Liver (tissue), 9 donors: ENCODE results near the gene TSKU. TPM values are rescaled to one million over a fixed set of nuclear protein-coding genes. Genes with fewer than 3 reads are reported as not detected.

Experiments
- DNase-seq: peaks from one replicate; pipeline ENCODE4 v3.0.0-alpha.2; 2017; ENCODE audit warnings: low spot score
- H3K27ac ChIP-seq, 2 donors: one replicate each; pipeline ENCODE4 v1.7.0; 2013; ENCODE audit warnings: inconsistent platforms in 2 of 2, low read length in 2 of 2, control low read depth in 1 of 2, low read depth in 1 of 2, mild to moderate bottlenecking in 1 of 2
- H3K27me3 ChIP-seq, 4 donors: one replicate each; pipeline versions ENCODE4 v1.6.1 to v1.7.0; 2013; ENCODE audit warnings: low read length in 3 of 4, inconsistent platforms in 1 of 4, mild to moderate bottlenecking in 1 of 4, moderate library complexity in 1 of 4; ENCODE audit not compliant: control insufficient read depth in 4 of 4, insufficient read depth in 4 of 4
- H3K36me3 ChIP-seq, 4 donors: one replicate each; pipeline versions ENCODE4 v1.6.1 to v1.7.0; 2013; ENCODE audit warnings: low read length in 3 of 4, mild to moderate bottlenecking in 3 of 4, low read depth in 1 of 4, moderate library complexity in 1 of 4; ENCODE audit not compliant: control insufficient read depth in 4 of 4, insufficient read depth in 3 of 4
- H3K4me1 ChIP-seq, 4 donors: one replicate each; pipeline versions ENCODE4 v1.6.1 to v1.7.0; 2013; ENCODE audit warnings: low read length in 3 of 4, mild to moderate bottlenecking in 3 of 4, moderate library complexity in 1 of 4; ENCODE audit not compliant: control insufficient read depth in 4 of 4, insufficient read depth in 4 of 4
- H3K4me3 ChIP-seq, 3 donors: one replicate each; pipeline versions ENCODE4 v1.6.1 to v1.7.0; 2013; ENCODE audit warnings: low read length in 3 of 3, control low read depth in 1 of 3, low read depth in 1 of 3, mild to moderate bottlenecking in 1 of 3
- H3K9ac ChIP-seq, 2 donors: one replicate each; pipeline ENCODE4 v1.7.0; 2013; ENCODE audit warnings: low read length in 2 of 2, mild to moderate bottlenecking in 2 of 2, moderate library complexity in 2 of 2, control low read depth in 1 of 2, low read depth in 1 of 2
- H3K9me3 ChIP-seq, 4 donors: one replicate each; pipeline versions ENCODE4 v1.6.1 to v1.7.0; 2013; ENCODE audit warnings: low read length in 3 of 4; ENCODE audit not compliant: control insufficient read depth in 4 of 4
- ATF3 ChIP-seq: IDR thresholded peaks from 2 replicates; pipeline ENCODE4 v1.6.1; 2016; ENCODE audit warnings: antibody characterized with exemption
- CTCF ChIP-seq: fragments of 150-350 bp; IDR thresholded peaks from 2 replicates; pipeline ENCODE4 v1.5.1; 2017; ENCODE audit warnings: improper control_type of control experiment, low read depth, low read length; ENCODE audit not compliant: missing input control
- EGR1 ChIP-seq, 2 donors: IDR thresholded peaks; 2 replicates each; pipeline ENCODE4 v1.6.1; 2016 to 2018; ENCODE audit warnings: antibody characterized with exemption in 2 of 2, low read depth in 2 of 2
- FOXA1 ChIP-seq: IDR thresholded peaks from 2 replicates; pipeline ENCODE4 v1.6.1; 2016; ENCODE audit warnings: antibody characterized with exemption
- FOXA2 ChIP-seq: IDR thresholded peaks from 2 replicates; pipeline ENCODE4 v1.6.1; 2016; ENCODE audit warnings: antibody characterized with exemption
- GABPA ChIP-seq, 2 donors: IDR thresholded peaks in 1 of 2; conservative IDR thresholded peaks in 1 of 2; 2 replicates each; pipeline ENCODE4 v1.6.1; 2016; ENCODE audit warnings: antibody characterized with exemption in 2 of 2, mild to moderate bottlenecking in 1 of 2, moderate library complexity in 1 of 2
- HNF4G ChIP-seq: IDR thresholded peaks from 2 replicates; pipeline ENCODE4 v1.6.1; 2016; ENCODE audit warnings: antibody characterized with exemption
- JUND ChIP-seq, 2 donors: IDR thresholded peaks; 2 replicates each; pipeline ENCODE4 v1.6.1; 2016; ENCODE audit warnings: antibody characterized with exemption in 2 of 2
- NR2F2 ChIP-seq: IDR thresholded peaks from 2 replicates; pipeline ENCODE4 v1.6.1; 2016; ENCODE audit warnings: antibody characterized with exemption
- RAD21 ChIP-seq, 2 donors: IDR thresholded peaks; 2 replicates each; pipeline ENCODE4 v1.6.1; 2016; ENCODE audit warnings: antibody characterized with exemption in 2 of 2, mild to moderate bottlenecking in 2 of 2
- REST ChIP-seq: IDR thresholded peaks from 2 replicates; pipeline ENCODE4 v1.6.1; 2016; ENCODE audit warnings: antibody characterized with exemption, mild to moderate bottlenecking
- RXRA ChIP-seq, 2 donors: IDR thresholded peaks; 2 replicates each; pipeline ENCODE4 v1.6.1; 2017 to 2018; ENCODE audit warnings: antibody characterized with exemption in 2 of 2, mild to moderate bottlenecking in 1 of 2
- SP1 ChIP-seq: IDR thresholded peaks from 2 replicates; pipeline ENCODE4 v1.6.1; 2018; ENCODE audit warnings: antibody characterized with exemption, mild to moderate bottlenecking
- TAF1 ChIP-seq: conservative IDR thresholded peaks from 2 replicates; pipeline ENCODE4 v1.6.1; 2016; ENCODE audit warnings: antibody characterized with exemption, mild to moderate bottlenecking
- YY1 ChIP-seq: IDR thresholded peaks from 2 replicates; pipeline ENCODE4 v1.6.1; 2016; ENCODE audit warnings: antibody characterized with exemption, mild to moderate bottlenecking
- ZBTB33 ChIP-seq: IDR thresholded peaks from 2 replicates; pipeline ENCODE4 v1.6.1; 2016; ENCODE audit warnings: antibody characterized with exemption
- WGBS: extraction: QIAGEN DNeasy Blood & Tissue Kit; methylation state at CpG from one replicate; pipeline ENCODE4 v1.1.7; 2013; 5-methylcytosine and 5-hydroxymethylcytosine counted together
- polyA plus RNA-seq, 2 donors: library from polyadenylated mRNA; stranded (reverse) in 1 of 2; unstranded in 1 of 2; fragments of 200-250 nt in 1 of 2; fragments of >200 nt in 1 of 2; fragmentation: Nextera tagmentation in 1 of 2; extraction: Ambion mirVana in 1 of 2; gene quantifications; one replicate each; pipeline versions ENCODE4 v1.2.1 to v1.2.3, GENCODE V29; 2013 to 2015
- total RNA-seq, 2 donors: library from RNA; depleted of rRNA; stranded (reverse); fragments of >200 nt; gene quantifications; one replicate each; pipeline ENCODE4 v1.2.3, GENCODE V29; 2014
- donor health status: healthy.
- donor health status: healthy.
- donor health status: healthy.
- donor health status: healthy.
- donor health status: healthy.

Gene TSKU
- total and polyA plus RNA-seq, 4 donors: 3.3 to 492 (median 46.0) TPM

GRCh38 chr11:76792505-76793264, 9.5 kb downstream of the TSKU start:
- H3K36me3 ChIP-seq: peaks cover 3 to 21% (median 10%) of the 10 kb centered on the region in 4 donors
- H3K9me3 ChIP-seq: no peaks in the 10 kb centered on the region
- TF ChIP-seq REST: no peak
- TF ChIP-seq NR2F2: no peak
- no peak for TF ChIP-seq EGR1 (IDR thresholded peaks at IDR 0.05; ENCODE audit: low read depth in 2 of 2)
- TF ChIP-seq GABPA (IDR thresholded peaks at IDR 0.05 in 1 of 2, conservative IDR thresholded peaks at IDR 0.05 in 1 of 2): no peak
- TF ChIP-seq FOXA2: no peak
- TF ChIP-seq ATF3: no peak
- no peak for TF ChIP-seq YY1
- TF ChIP-seq TAF1: no peak
- no peak for TF ChIP-seq SP1
- no peak for TF ChIP-seq HNF4G
- TF ChIP-seq FOXA1: no peak
- no peak for TF ChIP-seq RXRA (IDR thresholded peaks at IDR 0.05)
- TF ChIP-seq JUND (IDR thresholded peaks at IDR 0.05): no peak
- no peak for TF ChIP-seq ZBTB33
- no peak for TF ChIP-seq CTCF
- TF ChIP-seq RAD21 (IDR thresholded peaks at IDR 0.05): no peak
- H3K9ac ChIP-seq: no peak overlapping the region
- H3K4me1 ChIP-seq: peaks cover 8 to 93% (median 65%) of the 10 kb centered on the region in 4 donors
- DNase-seq: no peak
- H3K27me3 ChIP-seq: no peaks in the 10 kb centered on the region
- 64% methylated on average over 13 of the region's 13 CpGs for WGBS
- no peak overlapping the region for H3K27ac ChIP-seq
- H3K4me3 ChIP-seq: no peak overlapping the region
